ENCODE measurements around the gene ENPP6. TPM values are rescaled to one million over a fixed set of nuclear protein-coding genes. Genes with fewer than 3 reads are reported as not detected.

ENPP6 gene
- polyA plus RNA-seq, 2 of the 4 experiments (the other 2 are of a cell fraction), result not detected

- TF ChIP-seq ELK1 (IDR thresholded peaks at IDR 0.05; ENCODE audit: low read depth, low read length), result no peak
- no peak for TF ChIP-seq CTCF (IDR thresholded peaks at IDR 0.05)
- TF ChIP-seq NR3C1 (IDR thresholded peaks at IDR 0.05), result no peak
These were observed 150.9 kb downstream of the ENPP6 start (continued) for GRCh38 chr4:184066584-184067300.

- Histone ChIP-seq H3K4me1 (0 out of 3 replicates have a peak, but pooled peaks cover 4% of the 10 kb centered on the region), H3K4me2 (peak overlapping the region; percentile 21; the same call in 1 of the 3 replicates), H3K4me3 (no peak overlapping the region), H3K27ac (no peak overlapping the region), H3K9me3 (no peaks in the 10 kb centered on the region)
- ATAC-seq (no peak), FAIRE-seq (no peak), DNase-seq (ENCODE audit: low read depth in 1 of 2, low spot score in 1 of 2) (no peak)
- no peak for TF ChIP-seq HOXB13 (CRISPR knock-in tag; IDR thresholded peaks at IDR 0.05; ENCODE audit: low read depth)
- no peak for TF ChIP-seq JUNB (IDR thresholded peaks at IDR 0.05)
- no peak for TF ChIP-seq ZC3H11A (IDR thresholded peaks at IDR 0.05)
- no peak for TF ChIP-seq PBX3 (IDR thresholded peaks at IDR 0.05)
- no peak for TF ChIP-seq GATA3 (IDR thresholded peaks at IDR 0.05; ENCODE audit: borderline replicate concordance)
- TF ChIP-seq MYC (IDR thresholded peaks at IDR 0.05; ENCODE audit: borderline replicate concordance, low read length), result no peak
- no peak for TF ChIP-seq HEYL (CRISPR knock-in tag; IDR thresholded peaks at IDR 0.05)
- no peak for TF ChIP-seq NFE2L2 (conservative IDR thresholded peaks at IDR 0.05; ENCODE audit: low read length)
- TF ChIP-seq MAFK (IDR thresholded peaks at IDR 0.05; ENCODE audit: partially characterized antibody), result no peak
- TF ChIP-seq RAD21 (conservative IDR thresholded peaks at IDR 0.05 in 1 of 2, IDR thresholded peaks at IDR 0.05 in 1 of 2), result no peak
- no peak for TF ChIP-seq HMGXB4 (CRISPR knock-in tag; IDR thresholded peaks at IDR 0.05; ENCODE audit: borderline replicate concordance)
- no peak for TF ChIP-seq ZFP36 (IDR thresholded peaks at IDR 0.05; ENCODE audit: borderline replicate concordance, partially characterized antibody)
- no peak for TF ChIP-seq MAX (IDR thresholded peaks at IDR 0.05)
- no peak for TF ChIP-seq JUN (IDR thresholded peaks at IDR 0.05)
- TF ChIP-seq TP53 (CRISPR knock-in tag; IDR thresholded peaks at IDR 0.05), result no peak
- TF ChIP-seq E2F6 (IDR thresholded peaks at IDR 0.05; ENCODE audit: borderline replicate concordance, low read depth), result no peak
- no peak for TF ChIP-seq ZSCAN20 (CRISPR knock-in tag; IDR thresholded peaks at IDR 0.05)
- TF ChIP-seq FOSL2 (IDR thresholded peaks at IDR 0.05), result no peak
- TF ChIP-seq FOSL2 (CRISPR knock-in tag; IDR thresholded peaks at IDR 0.05), result no peak
- no peak for TF ChIP-seq CHD4 (IDR thresholded peaks at IDR 0.05; ENCODE audit: borderline replicate concordance)
- ChIA-PET CTCF (no interaction called here), POLR2A (interaction anchor here (1.4 kb wide), 1 partner anchor 77 kb away, joined by 3 read pairs; no protein-coding TSS in a partner anchor)
- 7% methylated on average over 3 of the region's 5 CpGs for WGBS (ENCODE audit: missing lambda C conversion rate)
These were observed 152.8 kb downstream of the ENPP6 start for GRCh38 chr4:184064877-184065276.
